ENCODE measurements around the gene CATSPER1.

CATSPER1 gene

GRCh38 chr11:66050581-66051231, 24.4 kb upstream of the CATSPER1 start:
- H3K36me3 ChIP-seq (replicated peaks), result peaks cover 19% of the 10 kb centered on the region
- no peak overlapping the region for H3K4me3 ChIP-seq (ENCODE audit: low read depth, low read length)
- TF ChIP-seq CTCF (IDR thresholded peaks at IDR 0.05; ENCODE audit: low read depth, low read length, missing control alignments), result peak; percentile 21
- in situ Hi-C loops (cut with HindIII; ENCODE audit: low pct_ligation_motif_present, low sequenced_read_pairs), result no loop called here
- H3K27me3 ChIP-seq (replicated peaks), result no peaks in the 10 kb centered on the region
- DNase-seq, result no peak
- H3K27ac ChIP-seq, result no peak overlapping the region

- no peak for DNase-seq
- no peak within 1 kb of the TSS for H3K4me3 ChIP-seq (ENCODE audit: low read depth, low read length)
- in situ Hi-C loops (cut with HindIII; ENCODE audit: low pct_ligation_motif_present, low sequenced_read_pairs), result no loop called here
- H3K27me3 ChIP-seq (replicated peaks), result no peaks in the 10 kb centered on the region
- H3K27ac ChIP-seq, result no peak within 1 kb of the TSS
- no peaks in the 10 kb centered on the region for H3K36me3 ChIP-seq (replicated peaks)
- no peak for TF ChIP-seq CTCF (IDR thresholded peaks at IDR 0.05; ENCODE audit: low read depth, low read length, missing control alignments)
Measured at GRCh38 chr11:66048547-66049323, 22.5 kb upstream of the CATSPER1 start, which contains the start of gene GAL3ST3. TSS of gene GAL3ST3 (minus strand) at chr11:66049161. CDS start at chr11:66045415, 3,746 bp downstream.

- DNase-seq, result no peak
- in situ Hi-C loops (cut with HindIII; ENCODE audit: low pct_ligation_motif_present, low sequenced_read_pairs), result no loop called here
- Histone ChIP-seq H3K4me3 (ENCODE audit: low read depth, low read length) (no peak overlapping the region), H3K27ac (no peak overlapping the region), H3K27me3 (replicated peaks) (no peaks in the 10 kb centered on the region), H3K36me3 (replicated peaks) (no peaks in the 10 kb centered on the region)
- no peak for TF ChIP-seq CTCF (IDR thresholded peaks at IDR 0.05; ENCODE audit: low read depth, low read length, missing control alignments)
Measured at GRCh38 chr11:66047541-66048365, 21.5 kb upstream of the CATSPER1 start.

- H3K36me3 ChIP-seq (replicated peaks), result no peaks in the 10 kb centered on the region
- no peaks in the 10 kb centered on the region for H3K27me3 ChIP-seq (replicated peaks)
- TF ChIP-seq CTCF (IDR thresholded peaks at IDR 0.05; ENCODE audit: low read depth, low read length, missing control alignments), result no peak
- no peak for DNase-seq
- in situ Hi-C loops (cut with HindIII; ENCODE audit: low pct_ligation_motif_present, low sequenced_read_pairs), result no loop called here
- no peak overlapping the region for H3K27ac ChIP-seq
- no peak overlapping the region for H3K4me3 ChIP-seq (ENCODE audit: low read depth, low read length)
Measured at GRCh38 chr11:66046901-66047300, 20.6 kb upstream of the CATSPER1 start.

- no peaks in the 10 kb centered on the region for H3K36me3 ChIP-seq (replicated peaks)
- DNase-seq, result peak; percentile 36
- no peak overlapping the region for H3K27ac ChIP-seq
- H3K4me3 ChIP-seq (ENCODE audit: low read depth, low read length), result no peak overlapping the region
- in situ Hi-C loops (cut with HindIII; ENCODE audit: low pct_ligation_motif_present, low sequenced_read_pairs), result no loop called here
- peak; percentile 98 for TF ChIP-seq CTCF (IDR thresholded peaks at IDR 0.05; ENCODE audit: low read depth, low read length, missing control alignments)
- H3K27me3 ChIP-seq (replicated peaks), result no peaks in the 10 kb centered on the region
Measured at GRCh38 chr11:66045177-66045639, 18.9 kb upstream of the CATSPER1 start.

Data from brain microvascular endothelial cell (primary cell).